IPS-18c (cell line): ENCODE results near the gene IMMP2L.

Experiments used
- H3K4me3 ChIP-seq: 2 replicates; pipeline ENCODE4 v1.7.0; 2013; ENCODE audit warnings: low read depth, mild to moderate bottlenecking, low read length, moderate library complexity; ENCODE audit not compliant: insufficient read depth
- H3K9me3 ChIP-seq: one replicate; pipeline ENCODE4 v1.6.1; 2013; ENCODE audit warnings: mild to moderate bottlenecking, low read length, moderate library complexity; ENCODE audit not compliant: control insufficient read depth, insufficient read depth

Gene IMMP2L

GRCh38 chr7:110988890-110989501, 573.3 kb downstream of the IMMP2L start:
- H3K4me3 ChIP-seq = no peak overlapping the region
- no peaks in the 10 kb centered on the region for H3K9me3 ChIP-seq

- no peaks in the 10 kb centered on the region for H3K9me3 ChIP-seq
Observed at GRCh38 chr7:110988348-110988747, 573.9 kb downstream of the IMMP2L start.

GRCh38 chr7:110987127-110987693, 575.1 kb downstream of the IMMP2L start:
- no peaks in the 10 kb centered on the region for H3K9me3 ChIP-seq
- no peak overlapping the region for H3K4me3 ChIP-seq

More at GRCh38 chr7:110988348-110988747, 573.9 kb downstream of the IMMP2L start:
- no peak overlapping the region for H3K4me3 ChIP-seq

GRCh38 chr7:110983822-110984456, 578.4 kb downstream of the IMMP2L start:
- no peaks in the 10 kb centered on the region for H3K9me3 ChIP-seq

GRCh38 chr7:110977127-110977737, 585.1 kb downstream of the IMMP2L start:
- H3K9me3 ChIP-seq = no peaks in the 10 kb centered on the region
- no peak overlapping the region for H3K4me3 ChIP-seq

More at GRCh38 chr7:110983822-110984456, 578.4 kb downstream of the IMMP2L start:
- no peak overlapping the region for H3K4me3 ChIP-seq

- H3K4me3 ChIP-seq = no peak overlapping the region
- no peaks in the 10 kb centered on the region for H3K9me3 ChIP-seq
Observed at GRCh38 chr7:110975486-110975885, 586.8 kb downstream of the IMMP2L start.

GRCh38 chr7:110974441-110974840, 587.9 kb downstream of the IMMP2L start:
- Histone ChIP-seq H3K4me3 (no peak overlapping the region), H3K9me3 (no peaks in the 10 kb centered on the region)

- Histone ChIP-seq H3K4me3 (no peak overlapping the region), H3K9me3 (no peaks in the 10 kb centered on the region)
Observed at GRCh38 chr7:110973196-110973990, 588.9 kb downstream of the IMMP2L start.

- Histone ChIP-seq H3K4me3 (no peak overlapping the region), H3K9me3 (no peaks in the 10 kb centered on the region)
Observed at GRCh38 chr7:110964775-110965174, 597.5 kb downstream of the IMMP2L start.

GRCh38 chr7:110962826-110963225, 599.5 kb downstream of the IMMP2L start:
- Histone ChIP-seq H3K4me3 (no peak overlapping the region), H3K9me3 (no peaks in the 10 kb centered on the region)

GRCh38 chr7:110962374-110962773, 599.9 kb downstream of the IMMP2L start:
- H3K9me3 ChIP-seq = no peaks in the 10 kb centered on the region
- no peak overlapping the region for H3K4me3 ChIP-seq

- Histone ChIP-seq H3K4me3 (no peak overlapping the region), H3K9me3 (no peaks in the 10 kb centered on the region)
Observed at GRCh38 chr7:110960811-110961210, 601.5 kb downstream of the IMMP2L start.

GRCh38 chr7:110948280-110948679, 614.0 kb downstream of the IMMP2L start:
- Histone ChIP-seq H3K9me3 (no peaks in the 10 kb centered on the region), H3K4me3 (no peak overlapping the region)

- no peak overlapping the region for H3K4me3 ChIP-seq
- H3K9me3 ChIP-seq = no peaks in the 10 kb centered on the region
Observed at GRCh38 chr7:110947408-110947807, 614.9 kb downstream of the IMMP2L start.

- Histone ChIP-seq H3K4me3 (no peak overlapping the region), H3K9me3 (no peaks in the 10 kb centered on the region)
Observed at GRCh38 chr7:110944966-110945644, 617.2 kb downstream of the IMMP2L start.

GRCh38 chr7:110944448-110944847, 617.8 kb downstream of the IMMP2L start:
- Histone ChIP-seq H3K9me3 (no peaks in the 10 kb centered on the region), H3K4me3 (no peak overlapping the region)
